ENCODE data around the gene ALAD. TPM values are rescaled to one million over a fixed set of nuclear protein-coding genes. Genes with fewer than 3 reads are reported as not detected.
"Not testable (repeated sequence)": the region's sequence is repeated elsewhere in the genome, so short reads cannot be mapped to it uniquely, and the experiment has no call there.

Gene ALAD
- total and polyA plus RNA-seq, 2 donors: 12.7 to 29.9 TPM

GRCh38 chr9:113379829-113380210, 21.3 kb downstream of the ALAD start:
- not testable (repeated sequence) for H3K4me1 ChIP-seq (ENCODE audit: control insufficient read depth in 2 of 2, insufficient read depth in 2 of 2, low read length in 2 of 2)
- 94% methylated on average over 2 of the region's 2 CpGs for WGBS

GRCh38 chr9:113379094-113379828, 21.8 kb downstream of the ALAD start:
- H3K36me3 ChIP-seq (ENCODE audit: control insufficient read depth in 2 of 2, insufficient read depth in 2 of 2, low read length in 1 of 2); H3K9me3 ChIP-seq (ENCODE audit: control insufficient read depth in 2 of 2, insufficient read depth in 1 of 2, low read length in 1 of 2); H3K27me3 ChIP-seq (ENCODE audit: control insufficient read depth in 2 of 2, insufficient read depth in 1 of 2, low read length in 1 of 2); H3K27ac ChIP-seq (ENCODE audit: low read depth in 1 of 2, low read length in 1 of 2); H3K4me1 ChIP-seq (ENCODE audit: control insufficient read depth in 2 of 2, insufficient read depth in 2 of 2, low read length in 2 of 2); H3K4me3 ChIP-seq (ENCODE audit: low read length in 2 of 2); DNase-seq (ENCODE audit: low read depth in 6 of 9, low spot score in 9 of 9): not testable (repeated sequence)
- WGBS: 83% methylated on average over 24 of the region's 24 CpGs

More at GRCh38 chr9:113379829-113380210, 21.3 kb downstream of the ALAD start:
- H3K9me3 ChIP-seq (ENCODE audit: control insufficient read depth in 2 of 2, insufficient read depth in 1 of 2, low read length in 1 of 2); H3K27me3 ChIP-seq (ENCODE audit: control insufficient read depth in 2 of 2, insufficient read depth in 1 of 2, low read length in 1 of 2); H3K4me3 ChIP-seq (ENCODE audit: low read length in 2 of 2); H3K36me3 ChIP-seq (ENCODE audit: control insufficient read depth in 2 of 2, insufficient read depth in 2 of 2, low read length in 1 of 2); H3K27ac ChIP-seq (ENCODE audit: low read depth in 1 of 2, low read length in 1 of 2); DNase-seq (ENCODE audit: low read depth in 6 of 9, low spot score in 9 of 9): not testable (repeated sequence)

GRCh38 chr9:113376634-113377567, 24.2 kb downstream of the ALAD start, which contains the start of gene HDHD3:
HDHD3 (minus strand) TSS chr9:113376986; CDS start chr9:113374354, 2,632 bp downstream.
- peaks cover 10 to 19% of the 10 kb centered on the region in 2 donors for H3K36me3 ChIP-seq (ENCODE audit: control insufficient read depth in 2 of 2, insufficient read depth in 2 of 2, low read length in 1 of 2)
- DNase-seq (ENCODE audit: low read depth in 6 of 9, low spot score in 9 of 9): peak; percentile 34 to 91 (median 73)
- H3K27me3 ChIP-seq (ENCODE audit: control insufficient read depth in 2 of 2, insufficient read depth in 1 of 2, low read length in 1 of 2): no peaks in the 10 kb centered on the region
- H3K4me3 ChIP-seq (ENCODE audit: low read length in 2 of 2): peak within 1 kb of the TSS; percentile 68 to 89
- no peaks in the 10 kb centered on the region for H3K9me3 ChIP-seq (ENCODE audit: control insufficient read depth in 2 of 2, insufficient read depth in 1 of 2, low read length in 1 of 2)
- H3K4me1 ChIP-seq (ENCODE audit: control insufficient read depth in 2 of 2, insufficient read depth in 2 of 2, low read length in 2 of 2): peaks cover 5 to 9% of the 10 kb centered on the region in 2 donors
- WGBS: under 1% methylated on average over 74 of the region's 74 CpGs
- peak within 1 kb of the TSS; percentile 56 to 74 for H3K27ac ChIP-seq (ENCODE audit: low read depth in 1 of 2, low read length in 1 of 2)

GRCh38 chr9:113375057-113376023, 25.7 kb downstream of the ALAD start:
- WGBS: 92% methylated on average over 6 of the region's 6 CpGs
- Histone ChIP-seq H3K4me3 (ENCODE audit: low read length in 2 of 2) (peak overlapping the region in 1 of 2 donors; percentile 3), H3K9me3 (ENCODE audit: control insufficient read depth in 2 of 2, insufficient read depth in 1 of 2, low read length in 1 of 2) (no peaks in the 10 kb centered on the region), H3K27me3 (ENCODE audit: control insufficient read depth in 2 of 2, insufficient read depth in 1 of 2, low read length in 1 of 2) (no peaks in the 10 kb centered on the region), H3K36me3 (ENCODE audit: control insufficient read depth in 2 of 2, insufficient read depth in 2 of 2, low read length in 1 of 2) (peaks cover 10 to 19% of the 10 kb centered on the region in 2 donors), H3K27ac (ENCODE audit: low read depth in 1 of 2, low read length in 1 of 2) (no peak overlapping the region), H3K4me1 (ENCODE audit: control insufficient read depth in 2 of 2, insufficient read depth in 2 of 2, low read length in 2 of 2) (peaks cover 5 to 9% of the 10 kb centered on the region in 2 donors)
- no peak for DNase-seq (ENCODE audit: low read depth in 6 of 9, low spot score in 9 of 9)

- no peak overlapping the region for H3K27ac ChIP-seq (ENCODE audit: low read depth in 1 of 2, low read length in 1 of 2)
- H3K9me3 ChIP-seq (ENCODE audit: control insufficient read depth in 2 of 2, insufficient read depth in 1 of 2, low read length in 1 of 2): no peaks in the 10 kb centered on the region
- 96% methylated on average over 24 of the region's 24 CpGs for WGBS
- no peak overlapping the region for H3K4me3 ChIP-seq (ENCODE audit: low read length in 2 of 2)
- H3K4me1 ChIP-seq (ENCODE audit: control insufficient read depth in 2 of 2, insufficient read depth in 2 of 2, low read length in 2 of 2): peaks cover 5 to 9% of the 10 kb centered on the region in 2 donors
- H3K27me3 ChIP-seq (ENCODE audit: control insufficient read depth in 2 of 2, insufficient read depth in 1 of 2, low read length in 1 of 2): no peaks in the 10 kb centered on the region
- DNase-seq (ENCODE audit: low read depth in 6 of 9, low spot score in 9 of 9): no peak
- H3K36me3 ChIP-seq (ENCODE audit: control insufficient read depth in 2 of 2, insufficient read depth in 2 of 2, low read length in 1 of 2): peaks cover 10 to 19% of the 10 kb centered on the region in 2 donors
These were observed 27.2 kb downstream of the ALAD start for GRCh38 chr9:113373676-113374392.

- H3K27ac ChIP-seq (ENCODE audit: low read depth in 1 of 2, low read length in 1 of 2): no peak overlapping the region
- H3K27me3 ChIP-seq (ENCODE audit: control insufficient read depth in 2 of 2, insufficient read depth in 1 of 2, low read length in 1 of 2): no peaks in the 10 kb centered on the region
- 88% methylated on average over 3 of the region's 3 CpGs for WGBS
- peaks cover 5 to 9% of the 10 kb centered on the region in 2 donors for H3K4me1 ChIP-seq (ENCODE audit: control insufficient read depth in 2 of 2, insufficient read depth in 2 of 2, low read length in 2 of 2)
- peaks cover 10 to 19% of the 10 kb centered on the region in 2 donors for H3K36me3 ChIP-seq (ENCODE audit: control insufficient read depth in 2 of 2, insufficient read depth in 2 of 2, low read length in 1 of 2)
- DNase-seq (ENCODE audit: low read depth in 6 of 9, low spot score in 9 of 9): no peak
- H3K9me3 ChIP-seq (ENCODE audit: control insufficient read depth in 2 of 2, insufficient read depth in 1 of 2, low read length in 1 of 2): no peaks in the 10 kb centered on the region
- no peak overlapping the region for H3K4me3 ChIP-seq (ENCODE audit: low read length in 2 of 2)
These were observed 27.8 kb downstream of the ALAD start for GRCh38 chr9:113373256-113373655.

- 95% methylated on average over 5 of the region's 5 CpGs for WGBS
- Histone ChIP-seq H3K4me3 (ENCODE audit: low read length in 2 of 2) (no peak overlapping the region), H3K4me1 (ENCODE audit: control insufficient read depth in 2 of 2, insufficient read depth in 2 of 2, low read length in 2 of 2) (peaks cover 1 to 5% of the 10 kb centered on the region in 2 donors), H3K36me3 (ENCODE audit: control insufficient read depth in 2 of 2, insufficient read depth in 2 of 2, low read length in 1 of 2) (peaks cover 10 to 19% of the 10 kb centered on the region in 2 donors), H3K9me3 (ENCODE audit: control insufficient read depth in 2 of 2, insufficient read depth in 1 of 2, low read length in 1 of 2) (no peaks in the 10 kb centered on the region), H3K27ac (ENCODE audit: low read depth in 1 of 2, low read length in 1 of 2) (no peak overlapping the region), H3K27me3 (ENCODE audit: control insufficient read depth in 2 of 2, insufficient read depth in 1 of 2, low read length in 1 of 2) (no peaks in the 10 kb centered on the region)
- DNase-seq (ENCODE audit: low read depth in 6 of 9, low spot score in 9 of 9): no peak
These were observed 29.0 kb downstream of the ALAD start for GRCh38 chr9:113372059-113372458.

GRCh38 chr9:113370806-113371325, 30.2 kb downstream of the ALAD start:
- H3K27ac ChIP-seq (ENCODE audit: low read depth in 1 of 2, low read length in 1 of 2): no peak overlapping the region
- DNase-seq (ENCODE audit: low read depth in 6 of 9, low spot score in 9 of 9): no peak
- H3K9me3 ChIP-seq (ENCODE audit: control insufficient read depth in 2 of 2, insufficient read depth in 1 of 2, low read length in 1 of 2): no peaks in the 10 kb centered on the region
- H3K4me3 ChIP-seq (ENCODE audit: low read length in 2 of 2): no peak overlapping the region
- no peaks in the 10 kb centered on the region for H3K27me3 ChIP-seq (ENCODE audit: control insufficient read depth in 2 of 2, insufficient read depth in 1 of 2, low read length in 1 of 2)
- H3K4me1 ChIP-seq (ENCODE audit: control insufficient read depth in 2 of 2, insufficient read depth in 2 of 2, low read length in 2 of 2): peaks cover 0 to 5% of the 10 kb centered on the region in 2 donors
- H3K36me3 ChIP-seq (ENCODE audit: control insufficient read depth in 2 of 2, insufficient read depth in 2 of 2, low read length in 1 of 2): peaks cover 10 to 19% of the 10 kb centered on the region in 2 donors
- 96% methylated on average over 8 of the region's 8 CpGs for WGBS
